ENCODE data around the gene FRYL. TPM values are rescaled to one million over a fixed set of nuclear protein-coding genes. Genes with fewer than 3 reads are reported as not detected.
A peak's percentile ranks its signal among the peaks of the same experiment; 100 is the strongest.
"Not testable (repeated sequence)": the region's sequence is repeated elsewhere in the genome, so short reads cannot be mapped to it uniquely, and the experiment has no call there.

The FRYL gene
- total RNA-seq, 1 donor from 2014 or later: 36.2 TPM

DNA sequence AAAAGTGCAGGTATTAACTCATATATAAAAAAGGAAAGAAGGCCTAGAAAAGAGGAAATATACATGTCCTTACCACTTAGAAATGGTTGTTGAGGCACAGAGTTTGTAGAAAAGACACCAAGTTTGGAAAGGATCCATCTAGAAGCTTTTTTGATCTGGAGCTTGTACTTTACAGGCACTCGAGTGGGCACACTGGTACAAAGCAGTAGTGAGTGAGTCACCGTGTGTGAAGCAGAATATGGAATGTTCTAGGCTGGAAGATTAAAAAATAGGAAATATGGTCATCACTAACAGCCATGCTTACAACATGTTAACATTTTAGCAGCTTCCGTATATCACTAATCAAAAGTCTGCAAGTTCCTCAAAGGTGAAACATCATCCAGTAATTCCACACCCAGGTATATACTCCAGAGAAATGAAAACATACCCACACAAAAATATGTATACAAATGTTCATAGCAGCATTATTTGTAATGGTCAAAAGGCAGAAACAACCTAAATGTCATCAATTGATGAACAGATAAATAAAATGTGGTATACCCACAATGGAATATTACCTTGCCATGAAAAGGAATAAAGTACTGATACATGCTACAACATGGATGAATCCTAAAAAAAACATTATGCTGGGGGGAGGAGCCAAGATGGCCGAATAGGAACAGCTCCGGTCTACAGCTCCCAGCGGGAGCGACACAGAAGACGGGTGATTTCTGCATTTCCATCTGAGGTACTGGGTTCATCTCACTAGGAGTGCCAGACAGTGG, 69.5 kb downstream of the FRYL start:
- no peak for ATAC-seq
- no peak for DNase-seq (ENCODE audit: missing footprints)
- intact Hi-C loops (cut with DNase I): no loop called here

DNA sequence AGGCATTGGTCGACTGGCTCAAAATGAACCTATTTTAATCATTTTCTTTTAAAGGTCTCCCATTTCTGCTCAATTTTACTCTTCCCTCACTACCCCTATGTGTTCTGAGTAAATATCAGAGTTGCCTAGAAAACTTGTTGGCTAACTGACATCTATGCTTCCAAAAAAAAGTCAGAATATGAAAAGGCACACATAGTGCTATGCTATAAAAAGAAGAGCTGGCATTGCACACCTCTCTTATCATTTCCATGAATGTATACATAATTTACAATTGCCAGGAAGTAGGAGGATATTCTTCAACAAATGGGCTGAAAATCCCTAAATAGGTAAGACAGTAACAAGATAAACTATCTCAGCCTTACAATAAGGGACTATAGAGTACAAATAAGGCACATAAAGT, 70.2 kb downstream of the FRYL start:
- DNase-seq (ENCODE audit: missing footprints): no peak
- ATAC-seq: no peak
- intact Hi-C loops (cut with DNase I): loop anchor here (10.0 kb wide), 1 partner anchor 65 kb away; no protein-coding TSS in a partner anchor

GRCh38 chr4:48708610-48709009, 71.5 kb downstream of the FRYL start:
- DNase-seq (ENCODE audit: missing footprints) (no peak), ATAC-seq (no peak)
- intact Hi-C loops (cut with DNase I): loop anchor here (10.0 kb wide), 1 partner anchor 66 kb away; no protein-coding TSS in a partner anchor

DNA sequence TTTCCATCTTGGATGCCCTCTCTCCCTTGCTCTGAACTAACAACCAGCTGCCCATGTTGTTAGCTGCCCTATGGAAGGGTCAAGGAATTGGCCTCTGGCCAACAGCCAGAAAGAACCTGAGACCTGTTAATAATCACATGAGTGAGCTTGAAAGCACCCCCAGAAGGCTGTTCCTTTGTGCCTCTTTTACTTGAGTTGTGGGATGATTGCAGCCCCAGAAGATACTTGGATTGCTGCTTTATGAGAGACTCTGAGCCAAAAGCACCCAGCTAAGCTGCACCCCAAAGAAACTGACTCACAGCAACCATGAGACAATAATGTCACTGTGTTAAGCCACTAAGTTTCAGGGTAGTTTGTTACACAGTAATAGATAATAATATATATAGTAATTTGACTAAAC, 73.3 kb downstream of the FRYL start:
- intact Hi-C loops (cut with DNase I): loop anchor here (10.0 kb wide), 1 partner anchor 68 kb away; no protein-coding TSS in a partner anchor

GRCh38 chr4:48705609-48706008, 74.5 kb downstream of the FRYL start:
- intact Hi-C loops (cut with DNase I): loop anchor here (10.0 kb wide), 1 partner anchor 69 kb away; no protein-coding TSS in a partner anchor
- DNase-seq (ENCODE audit: missing footprints) (no peak), ATAC-seq (no peak)

More for the DNA sequence above, 73.3 kb downstream of the FRYL start:
- ATAC-seq: no peak
- DNase-seq (ENCODE audit: missing footprints): no peak

- intact Hi-C loops (cut with DNase I): loop anchor here (10.0 kb wide), 1 partner anchor 71 kb away; no protein-coding TSS in a partner anchor
- ATAC-seq (no peak), DNase-seq (ENCODE audit: missing footprints) (no peak)
Observed at GRCh38 chr4:48704091-48704802, 75.8 kb downstream of the FRYL start.

DNA sequence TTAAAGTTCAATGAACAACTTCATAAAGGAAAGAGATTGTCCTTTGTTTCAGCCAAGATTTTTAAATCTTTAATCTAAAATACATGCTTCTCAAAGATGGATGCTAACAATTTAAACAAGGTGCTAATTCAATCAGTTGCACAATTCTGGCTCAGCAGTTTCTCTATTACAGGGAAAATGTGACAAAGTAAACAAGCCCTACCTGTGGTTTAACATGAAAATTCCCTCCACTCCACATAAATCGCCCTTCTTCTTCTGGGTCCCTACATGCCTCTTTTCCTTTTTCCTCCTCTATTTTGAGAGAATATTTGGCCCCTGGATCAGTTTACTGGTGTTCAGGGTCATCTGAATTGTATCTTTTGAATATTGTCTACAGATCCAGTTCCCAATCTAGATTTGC, 80.6 kb downstream of the FRYL start:
- DNase-seq (ENCODE audit: missing footprints): no peak
- no peak for ATAC-seq
- intact Hi-C loops (cut with DNase I): no loop called here

GRCh38 chr4:48698029-48698971, 81.8 kb downstream of the FRYL start:
- DNase-seq (ENCODE audit: missing footprints) (peak; percentile 69), ATAC-seq (peak; percentile 89)
- intact Hi-C loops (cut with DNase I): no loop called here

GRCh38 chr4:48697516-48697915, 82.6 kb downstream of the FRYL start:
- intact Hi-C loops (cut with DNase I); DNase-seq (ENCODE audit: missing footprints); ATAC-seq: not testable (repeated sequence)

- intact Hi-C loops (cut with DNase I): no loop called here
- ATAC-seq (no peak), DNase-seq (ENCODE audit: missing footprints) (no peak)
Observed at GRCh38 chr4:48694824-48695223, 85.3 kb downstream of the FRYL start.

DNA sequence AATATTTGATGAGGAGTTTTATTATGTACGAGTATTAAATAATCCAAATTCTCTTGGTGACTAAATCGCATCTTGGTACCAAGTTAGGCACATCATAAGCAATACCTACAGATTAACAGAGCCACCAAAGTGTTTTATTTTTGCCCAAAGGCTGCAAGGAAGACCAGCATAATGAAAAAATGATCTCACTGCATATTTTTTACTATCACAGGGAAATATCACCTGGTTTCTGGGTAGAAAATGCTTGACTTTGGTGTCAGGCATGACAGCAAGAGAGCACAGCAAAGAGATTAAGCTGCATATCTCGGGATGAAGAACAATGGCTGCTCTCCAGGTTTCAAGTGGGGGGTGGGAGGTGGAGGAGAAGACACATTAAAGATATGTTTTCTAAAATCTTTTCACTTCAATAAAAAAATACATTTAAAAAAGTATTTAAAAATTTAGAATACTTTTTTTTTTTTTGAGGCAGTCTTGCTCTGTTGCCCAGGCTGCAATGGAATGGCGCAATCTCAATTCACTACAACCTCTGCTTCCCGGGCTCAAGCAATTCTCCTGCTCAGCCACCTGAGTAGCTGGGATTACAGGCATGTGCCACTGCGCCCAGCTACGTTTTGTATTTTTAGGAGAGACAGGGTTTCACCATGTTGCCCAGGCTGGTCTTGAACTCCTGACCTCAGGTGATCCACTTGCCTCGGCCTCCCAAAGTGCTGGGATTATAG, 86.1 kb downstream of the FRYL start:
- intact Hi-C loops (cut with DNase I): no loop called here
- DNase-seq (ENCODE audit: missing footprints): no peak
- ATAC-seq: no peak

GRCh38 chr4:48692897-48693296, 87.2 kb downstream of the FRYL start:
- no peak for DNase-seq (ENCODE audit: missing footprints)
- intact Hi-C loops (cut with DNase I): no loop called here
- no peak for ATAC-seq

GRCh38 chr4:48692044-48692443, 88.0 kb downstream of the FRYL start:
- ATAC-seq (no peak), DNase-seq (ENCODE audit: missing footprints) (no peak)
- intact Hi-C loops (cut with DNase I): no loop called here

GRCh38 chr4:48688953-48689352, 91.1 kb downstream of the FRYL start:
- DNase-seq (ENCODE audit: missing footprints): no peak
- intact Hi-C loops (cut with DNase I): loop anchor here (5.0 kb wide), 1 partner anchor 97 kb away; no protein-coding TSS in a partner anchor
- ATAC-seq: no peak

DNA sequence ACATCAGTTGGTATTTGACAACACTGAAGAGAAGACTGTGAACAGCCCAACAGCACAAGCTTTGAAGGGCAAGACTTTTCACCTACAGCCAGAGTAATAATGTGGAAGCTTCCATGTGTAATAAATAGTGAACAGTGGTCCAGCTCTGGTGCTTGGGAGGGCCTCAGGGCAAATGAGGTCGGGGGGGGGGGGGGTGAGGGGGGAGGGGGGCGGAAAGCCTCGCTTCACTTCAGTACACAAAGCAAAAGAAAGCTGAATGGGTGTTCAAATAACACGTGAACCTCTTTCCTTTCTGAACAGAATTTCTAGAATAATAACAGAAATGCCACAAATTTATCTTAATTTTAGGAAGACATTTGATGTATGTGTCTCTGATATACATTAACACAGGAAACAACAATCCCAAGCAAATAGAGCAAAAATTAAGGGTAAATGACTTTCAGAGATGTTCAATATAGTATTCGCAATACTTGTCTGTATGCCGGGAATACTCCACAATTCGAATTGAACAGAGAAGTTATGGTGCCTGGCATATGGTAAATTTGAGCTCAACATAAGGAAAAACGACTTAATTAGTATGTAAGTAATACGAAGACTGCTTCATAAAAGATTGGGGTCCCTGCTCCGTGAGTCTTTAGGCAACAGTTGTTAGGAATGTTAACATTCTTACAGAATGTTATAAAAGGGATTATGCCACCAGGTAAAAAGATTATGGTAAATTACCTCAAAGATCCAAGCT, 92.6 kb downstream of the FRYL start:
- DNase-seq (ENCODE audit: missing footprints): no peak
- intact Hi-C loops (cut with DNase I): loop anchor here (5.0 kb wide), 1 partner anchor 95 kb away; no protein-coding TSS in a partner anchor
- no peak for ATAC-seq

- no peak for ATAC-seq
- DNase-seq (ENCODE audit: missing footprints): no peak
- intact Hi-C loops (cut with DNase I): loop anchor here (5.0 kb wide), 1 partner anchor 94 kb away; no protein-coding TSS in a partner anchor
Observed at GRCh38 chr4:48686369-48686768, 93.7 kb downstream of the FRYL start.
